Activated B cell treated with CpG ODN at 0.5 μM for 24 hours (primary cell): ENCODE results near the gene FBXL13. TPM values are rescaled to one million over a fixed set of nuclear protein-coding genes. Genes with fewer than 3 reads are reported as not detected.
"Not testable (repeated sequence)": the region's sequence is repeated elsewhere in the genome, so short reads cannot be mapped to it uniquely, and the experiment has no call there.

ENCODE experiments used
- ATAC-seq: fragments of 200-7000 bp; cut with Tn5 transposase; one replicate; pipeline ENCODE4 v1.10.0; 2021; ENCODE audit warnings: low read depth, mild to moderate bottlenecking, moderate library complexity
- CTCF ChIA-PET: fragments of 350-600 bp; sonication (Branson Sonifier 250); formaldehyde crosslinking; loops from one replicate; lab custom pipeline; 2021; ENCODE audit warnings: antibody characterized with exemption; lab: Charles Lee
- POLR2A ChIA-PET: fragments of 350-600 bp; sonication (Branson Sonifier 250); formaldehyde crosslinking; loops from one replicate; lab custom pipeline; 2021; ENCODE audit warnings: antibody characterized with exemption; lab: Charles Lee
- DNase-seq: peaks from one replicate; pipeline ENCODE4 v3.0.0; 2022
- H3K27ac Mint-ChIP-seq: one replicate; pipeline ENCODE4 v1.8.0; 2020; ENCODE audit warnings: mixed read lengths
- H3K27me3 Mint-ChIP-seq: one replicate; pipeline ENCODE4 v1.8.0; 2021; ENCODE audit warnings: mixed read lengths
- H3K36me3 Mint-ChIP-seq: one replicate; pipeline ENCODE4 v1.8.0; 2021; ENCODE audit warnings: low read depth, mixed read lengths
- H3K4me1 Mint-ChIP-seq: one replicate; pipeline ENCODE4 v1.8.0; 2021; ENCODE audit warnings: mixed read lengths
- H3K4me3 Mint-ChIP-seq: one replicate; pipeline ENCODE4 v1.8.0; 2020; ENCODE audit warnings: mild to moderate bottlenecking, mixed read lengths
- H3K9me3 Mint-ChIP-seq: one replicate; pipeline ENCODE4 v1.8.0; 2020; ENCODE audit warnings: mixed read lengths
- CTCF ChIP-seq: fragments of 200-600 bp; IDR thresholded peaks from one replicate; pipeline ENCODE4 v1.8.0; 2022; ENCODE audit warnings: antibody characterized with exemption, mild to moderate bottlenecking
- intact Hi-C: fragments of 100-400 bp; cut with micrococcal nuclease; formaldehyde crosslinking; loops from one replicate; pipeline ENCODE4 v1.15.1; 2024
- total RNA-seq: library from RNA; stranded (reverse); gene quantifications from 2 replicates; pipeline ENCODE4 v1.2.3, GENCODE V29; 2022

The FBXL13 gene
- total RNA-seq, 1 donor from 2014 or later: 2.9 TPM

- ATAC-seq (no peak), DNase-seq (no peak)
- Mint-ChIP-seq H3K36me3 (no peaks in the 10 kb centered on the region), H3K4me1 (no peaks in the 10 kb centered on the region), H3K27ac (no peak overlapping the region), H3K27me3 (no peaks in the 10 kb centered on the region), H3K4me3 (no peak overlapping the region), H3K9me3 (no peaks in the 10 kb centered on the region)
- CTCF ChIA-PET: no interaction called here
- intact Hi-C loops: no loop called here
- POLR2A ChIA-PET: interaction anchor here (0.5 kb wide), 1 partner anchor 286 kb away, joined by 4 read pairs; no protein-coding TSS in a partner anchor
- TF ChIP-seq CTCF: no peak
Measured at GRCh38 chr7:102845346-102845745, 229.2 kb downstream of the FBXL13 start.

- no peaks in the 10 kb centered on the region for H3K27me3 Mint-ChIP-seq
- ATAC-seq (no peak), DNase-seq (no peak)
- no peak for TF ChIP-seq CTCF
- CTCF ChIA-PET: no interaction called here
- intact Hi-C loops: no loop called here
- no peaks in the 10 kb centered on the region for H3K9me3 Mint-ChIP-seq
- POLR2A ChIA-PET: no interaction called here
- H3K36me3 Mint-ChIP-seq: no peaks in the 10 kb centered on the region
- H3K27ac Mint-ChIP-seq: no peak overlapping the region
- no peak overlapping the region for H3K4me3 Mint-ChIP-seq
- H3K4me1 Mint-ChIP-seq: no peaks in the 10 kb centered on the region
Measured at GRCh38 chr7:102843850-102844249, 230.7 kb downstream of the FBXL13 start.

- Mint-ChIP-seq H3K4me3 (no peak overlapping the region), H3K27ac (no peak overlapping the region), H3K9me3 (no peaks in the 10 kb centered on the region), H3K27me3 (no peaks in the 10 kb centered on the region), H3K4me1 (no peaks in the 10 kb centered on the region), H3K36me3 (no peaks in the 10 kb centered on the region)
- ATAC-seq (no peak), DNase-seq (no peak)
- CTCF ChIA-PET: no interaction called here
- no peak for TF ChIP-seq CTCF
- POLR2A ChIA-PET: no interaction called here
- intact Hi-C loops: no loop called here
Measured at GRCh38 chr7:102842284-102842683, 232.3 kb downstream of the FBXL13 start.

GRCh38 chr7:102841290-102841689 is 233.3 kb downstream of the FBXL13 start:
- ChIA-PET POLR2A (no interaction called here), CTCF (no interaction called here)
- intact Hi-C loops: no loop called here
- TF ChIP-seq CTCF: no peak
- H3K4me1 Mint-ChIP-seq: no peaks in the 10 kb centered on the region
- no peaks in the 10 kb centered on the region for H3K27me3 Mint-ChIP-seq
- ATAC-seq (no peak), DNase-seq (no peak)
- no peaks in the 10 kb centered on the region for H3K9me3 Mint-ChIP-seq
- no peak overlapping the region for H3K4me3 Mint-ChIP-seq
- H3K36me3 Mint-ChIP-seq: no peaks in the 10 kb centered on the region
- no peak overlapping the region for H3K27ac Mint-ChIP-seq

- Mint-ChIP-seq H3K27me3 (no peaks in the 10 kb centered on the region), H3K27ac (no peak overlapping the region), H3K36me3 (no peaks in the 10 kb centered on the region), H3K4me3 (no peak overlapping the region), H3K9me3 (no peaks in the 10 kb centered on the region), H3K4me1 (no peaks in the 10 kb centered on the region)
- ChIA-PET CTCF (no interaction called here), POLR2A (no interaction called here)
- no peak for TF ChIP-seq CTCF
- DNase-seq (no peak), ATAC-seq (no peak)
- intact Hi-C loops: no loop called here
Measured at GRCh38 chr7:102840404-102840803, 234.2 kb downstream of the FBXL13 start.

GRCh38 chr7:102838572-102839101 is 236.0 kb downstream of the FBXL13 start:
- H3K4me3 Mint-ChIP-seq, intact Hi-C loops, POLR2A ChIA-PET, ATAC-seq, H3K9me3 Mint-ChIP-seq, H3K27ac Mint-ChIP-seq, DNase-seq, H3K4me1 Mint-ChIP-seq, H3K36me3 Mint-ChIP-seq, CTCF ChIA-PET, H3K27me3 Mint-ChIP-seq: not testable (repeated sequence)
